GM19240 (cell line): Measurements from ENCODE around the gene TSEN2.
"Not testable (repeated sequence)": the region's sequence is repeated elsewhere in the genome, so short reads cannot be mapped to it uniquely, and the experiment has no call there.

Source experiments
- DNase-seq: peaks from one replicate; pipeline ENCODE4 v3.0.0; 2011; ENCODE audit warnings: low spot score; ENCODE audit not compliant: insufficient read length

The TSEN2 gene

DNA sequence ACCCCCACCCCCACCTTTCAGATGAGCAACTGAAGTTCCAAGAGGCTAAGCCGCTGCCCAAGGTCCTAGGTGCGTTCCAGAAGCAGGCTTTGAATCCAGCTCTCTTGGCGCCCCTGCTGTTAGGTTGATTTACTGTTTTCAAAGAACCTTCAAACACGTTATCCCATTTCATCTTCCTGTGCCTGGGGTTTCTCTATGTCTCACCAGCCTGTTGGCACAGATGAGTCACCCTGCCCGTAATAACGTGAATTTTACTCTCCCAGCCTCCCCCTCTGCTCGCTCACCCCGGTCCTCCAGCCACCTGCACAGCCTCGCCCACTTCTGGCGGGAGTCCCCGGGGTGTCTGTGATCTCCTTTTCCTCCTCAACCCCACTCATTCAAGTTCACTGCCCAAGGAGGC is 13.0 kb upstream of the TSEN2 start:
- DNase-seq = no peak

- DNase-seq = no peak
Observed at GRCh38 chr3:12472000-12472610, 12.2 kb upstream of the TSEN2 start.

- no peak for DNase-seq
Observed at GRCh38 chr3:12472796-12473195, 11.5 kb upstream of the TSEN2 start.

DNA sequence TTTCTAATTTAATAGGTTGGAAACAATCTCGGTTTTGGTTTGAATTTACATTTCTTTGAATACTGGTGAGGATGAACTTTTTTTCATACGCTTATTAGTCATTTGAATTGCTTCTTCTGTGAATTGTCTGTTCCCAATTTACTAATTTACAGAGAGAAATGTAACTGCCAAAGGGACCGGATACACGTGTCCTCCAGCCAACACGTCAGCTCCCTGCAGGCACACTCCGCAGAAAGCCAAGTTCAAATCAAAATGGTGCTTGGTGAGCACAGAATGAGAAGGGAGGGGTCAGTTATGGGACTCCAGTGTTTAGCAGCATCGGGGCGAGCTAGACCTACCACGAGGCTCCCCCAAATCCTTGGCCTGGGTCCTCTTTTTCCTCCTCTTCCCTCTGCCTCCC is 10.8 kb upstream of the TSEN2 start:
- DNase-seq = no peak

DNA sequence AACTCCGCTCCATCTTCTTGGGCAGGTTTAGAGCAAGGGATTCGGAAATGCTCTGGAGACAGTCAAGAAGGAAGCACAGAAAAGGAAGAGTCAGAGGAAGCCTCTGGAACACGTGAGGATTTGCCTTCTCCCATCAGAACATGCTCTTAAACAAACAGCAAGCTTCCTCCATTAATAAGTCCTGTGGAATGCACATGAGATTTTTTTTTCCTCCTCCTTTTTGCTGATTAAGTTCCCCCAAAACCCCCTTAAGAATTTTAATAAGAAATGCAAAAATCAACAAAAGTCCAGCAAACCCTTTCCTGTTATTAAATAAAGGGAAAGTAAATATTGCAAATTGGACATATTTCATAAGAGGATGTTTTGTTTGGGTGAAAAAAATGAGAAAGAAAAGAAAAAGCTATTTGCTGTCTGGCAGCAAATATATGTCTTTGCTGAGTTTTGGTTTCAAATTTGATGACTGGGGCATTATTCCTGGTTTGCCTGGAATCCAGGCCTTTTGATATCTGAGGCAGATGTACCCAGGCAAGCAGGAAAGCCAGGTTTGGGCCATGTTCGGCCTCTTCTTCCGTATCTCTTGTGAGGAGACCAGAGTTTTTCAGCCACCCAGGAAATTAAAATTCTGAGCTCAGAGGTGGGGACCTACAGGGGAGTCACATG is 7.9 kb upstream of the TSEN2 start:
- no peak for DNase-seq

GRCh38 chr3:12477256-12477655 is 7.0 kb upstream of the TSEN2 start:
- DNase-seq = no peak

DNA sequence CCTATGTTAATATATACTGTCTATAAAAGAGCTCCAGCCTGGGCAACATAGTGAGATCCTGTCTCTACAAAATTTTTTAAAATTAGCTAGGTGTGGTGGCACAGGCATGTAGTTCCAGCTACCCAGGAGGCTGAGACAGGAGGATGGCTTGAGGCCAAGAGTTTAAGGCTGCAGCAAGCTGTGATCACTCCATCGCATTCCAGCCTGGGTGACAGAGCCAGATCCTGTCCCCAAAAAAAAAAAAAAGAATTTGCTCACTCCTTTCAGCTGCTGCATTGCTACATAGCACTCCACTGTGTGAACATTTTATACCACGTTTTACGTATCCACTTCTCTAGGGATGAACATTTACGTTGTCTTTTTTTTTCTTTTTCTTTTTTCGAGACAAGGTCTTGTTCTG is 6.0 kb upstream of the TSEN2 start:
- DNase-seq = no peak

DNA sequence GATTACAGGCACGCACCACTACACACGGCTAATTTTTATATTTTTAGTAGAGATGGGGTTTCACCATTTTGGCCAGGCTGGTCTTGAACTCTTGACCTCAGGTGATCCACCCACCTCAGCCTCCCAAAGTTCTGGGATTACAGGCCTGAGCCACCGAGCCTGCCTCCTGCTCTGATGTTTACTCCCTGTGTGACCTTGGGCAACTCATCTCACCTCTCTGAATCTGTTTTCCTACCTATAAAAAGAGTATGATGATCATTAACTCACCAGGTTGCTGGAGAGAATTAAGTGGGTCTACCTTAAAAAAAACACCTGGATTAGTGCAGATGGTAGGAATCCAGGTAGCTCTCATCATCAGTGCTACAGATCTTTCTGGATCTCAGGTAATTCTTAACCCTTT is 5.1 kb upstream of the TSEN2 start:
- not testable (repeated sequence) for DNase-seq

- DNase-seq = peak; percentile 51
Observed at GRCh38 chr3:12479919-12480427, 4.3 kb upstream of the TSEN2 start.

- DNase-seq = no peak
Observed at GRCh38 chr3:12483410-12483809, 870 bp upstream of the TSEN2 start.

DNA sequence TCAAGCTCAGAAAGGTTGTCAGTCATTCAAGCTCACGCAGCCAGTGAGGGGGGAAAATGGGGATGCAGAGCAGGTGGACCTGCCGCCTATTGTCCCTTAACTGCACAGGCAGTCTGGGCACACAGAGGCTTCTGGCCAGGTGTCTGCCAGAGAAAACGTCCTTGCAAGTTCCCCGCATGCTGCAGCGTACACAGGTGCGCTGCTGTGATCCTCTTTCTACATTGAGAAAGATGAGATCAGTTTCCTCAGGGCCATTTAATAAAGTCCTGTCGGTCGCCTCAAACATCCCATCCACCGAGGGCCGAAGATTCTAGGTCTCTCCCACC is 445 bp upstream of the TSEN2 start:
- DNase-seq = no peak

GRCh38 chr3:12484983-12485327 is 675 bp downstream of the TSEN2 start:
- DNase-seq = no peak

- no peak for DNase-seq
Observed at GRCh38 chr3:12486001-12486400, 1.7 kb downstream of the TSEN2 start.

- no peak for DNase-seq
Observed at GRCh38 chr3:12486916-12487315, 2.6 kb downstream of the TSEN2 start.

GRCh38 chr3:12487336-12487735 is 3.1 kb downstream of the TSEN2 start:
- no peak for DNase-seq

DNA sequence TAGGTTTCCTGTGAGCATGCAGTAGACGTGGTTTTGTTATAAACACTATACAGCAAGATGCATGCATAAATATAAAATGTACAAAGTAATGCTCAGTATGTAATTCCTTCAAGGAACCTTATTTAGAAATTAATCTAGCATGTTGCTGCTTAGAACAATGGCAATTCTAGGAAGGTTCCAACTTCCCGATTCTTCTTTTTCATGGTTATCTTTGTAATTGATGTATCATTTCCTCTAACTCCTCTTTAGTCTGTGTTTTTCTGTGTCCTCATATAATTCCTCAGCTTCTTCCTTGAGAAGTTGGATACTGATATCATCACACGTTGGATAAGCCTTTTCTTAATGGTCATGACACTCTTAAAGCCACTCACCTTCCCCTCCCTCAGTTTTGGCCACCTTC is 3.5 kb downstream of the TSEN2 start:
- DNase-seq = no peak

GRCh38 chr3:12489368-12489767 is 5.1 kb downstream of the TSEN2 start:
- DNase-seq = no peak

DNA sequence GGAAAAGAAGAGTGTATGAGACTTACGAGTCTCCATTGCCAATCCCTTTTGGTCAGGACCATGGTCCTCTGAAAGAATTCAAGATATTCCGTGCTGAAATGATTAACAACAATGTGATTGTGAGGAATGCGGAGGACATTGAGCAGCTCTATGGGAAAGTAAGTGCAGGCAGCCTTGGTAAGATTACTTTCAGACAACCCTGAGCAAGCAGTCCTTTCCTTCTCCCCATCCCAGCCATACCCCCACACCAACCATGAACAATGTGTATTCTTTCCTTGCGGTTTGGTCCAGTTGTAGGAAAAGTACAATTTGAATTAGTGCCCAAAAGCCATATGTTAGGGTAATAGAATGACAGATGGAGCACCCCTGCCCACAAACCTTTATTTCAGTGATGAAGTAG is 5.6 kb downstream of the TSEN2 start:
- DNase-seq = no peak

- DNase-seq = no peak
Observed at GRCh38 chr3:12490547-12490946, 6.3 kb downstream of the TSEN2 start.

DNA sequence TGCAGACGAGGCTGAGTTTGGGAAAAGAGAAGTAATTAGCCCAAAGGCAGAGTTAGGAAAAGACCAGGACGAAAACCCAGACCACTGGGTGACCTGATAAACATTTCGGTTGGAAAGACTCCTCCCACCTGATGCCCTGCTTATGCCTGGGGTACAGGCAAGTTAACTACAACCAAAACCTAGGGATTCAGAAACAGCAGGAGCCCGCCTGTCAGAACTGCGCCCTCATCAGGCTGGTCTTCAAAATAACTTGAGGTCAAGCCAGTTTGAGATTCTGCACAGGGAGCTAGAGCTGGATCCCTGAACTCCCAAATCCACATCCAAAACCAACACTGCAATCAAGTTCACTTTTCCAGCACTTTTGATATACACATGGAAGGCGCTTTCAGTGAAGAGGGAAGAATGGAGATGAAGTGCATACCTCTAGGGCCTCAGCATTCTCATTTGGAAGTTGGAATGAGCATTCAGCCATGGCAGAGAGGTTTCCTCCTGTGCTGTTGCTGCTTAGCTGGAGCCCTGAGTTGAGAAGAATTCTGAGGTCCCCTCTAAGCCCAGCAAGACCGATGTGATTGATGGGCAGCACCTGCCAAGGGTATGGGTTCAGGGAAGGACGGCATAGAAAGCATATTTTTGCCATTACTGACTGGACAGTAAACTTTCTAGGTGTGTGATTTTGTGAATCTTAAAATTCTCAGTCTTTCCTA is 11.6 kb downstream of the TSEN2 start:
- no peak for DNase-seq

DNA sequence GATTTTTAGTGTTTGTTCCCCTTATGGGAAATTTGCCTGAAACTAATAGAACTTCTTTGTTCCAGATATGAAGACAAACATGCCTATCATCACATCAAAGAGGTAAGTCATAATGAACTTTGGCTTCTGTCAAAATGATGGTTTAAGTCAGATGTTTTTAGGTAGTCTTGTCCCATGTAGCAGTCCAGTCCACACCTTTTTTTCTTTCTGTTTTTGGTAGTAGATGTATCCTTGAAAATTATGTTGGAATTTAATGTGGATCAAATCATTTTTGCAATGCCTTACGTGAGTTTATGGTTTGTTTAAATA is 12.1 kb downstream of the TSEN2 start:
- DNase-seq = no peak

GRCh38 chr3:12499474-12499873 is 15.2 kb downstream of the TSEN2 start:
- no peak for DNase-seq

GRCh38 chr3:12501360-12502020 is 17.2 kb downstream of the TSEN2 start:
- no peak for DNase-seq
